ENCODE results near the gene CAPN6.

GRCh38 chrX:111200327-111200726 lies 70.0 kb downstream of the CAPN6 start:
- TF ChIP-seq CTCF (conservative IDR thresholded peaks at IDR 0.05; ENCODE audit: low read length) (no peak), EZH2phosphoT487 (IDR thresholded peaks at IDR 0.05; ENCODE audit: borderline replicate concordance) (no peak)
